Activated T-cell treated with anti-CD3 and anti-CD28 coated beads, Interleukin-2, amount 50 U/mL, for 24 hours (primary cell): ENCODE measurements around the gene MAMDC4.
"Not testable (repeated sequence)": the region's sequence is repeated elsewhere in the genome, so short reads cannot be mapped to it uniquely, and the experiment has no call there.

Source experiments
- DNase-seq: peaks from one replicate; pipeline ENCODE4 v3.0.0-alpha.2; 2020
- H3K27ac Mint-ChIP-seq: 2 replicates; pipeline ENCODE4 v1.8.0; 2020; ENCODE audit warnings: mild to moderate bottlenecking, mixed read lengths
- H3K27me3 Mint-ChIP-seq: 2 replicates; pipeline ENCODE4 v1.8.0; 2020; ENCODE audit warnings: mixed read lengths
- H3K36me3 Mint-ChIP-seq: 2 replicates; pipeline ENCODE4 v1.8.0; 2020; ENCODE audit warnings: low read depth, mixed read lengths
- H3K4me1 Mint-ChIP-seq: 2 replicates; pipeline ENCODE4 v1.8.0; 2020; ENCODE audit warnings: low read depth, mixed read lengths
- H3K4me3 Mint-ChIP-seq: 2 replicates; pipeline ENCODE4 v1.8.0; 2020; ENCODE audit warnings: mild to moderate bottlenecking, moderate library complexity, mixed read lengths
- H3K9me3 Mint-ChIP-seq: 2 replicates; pipeline ENCODE4 v1.8.0; 2020; ENCODE audit warnings: mixed read lengths

MAMDC4 gene

GRCh38 chr9:136831002-136831719, 21.0 kb upstream of the MAMDC4 start:
- DNase-seq: no peak
- no peak overlapping the region for H3K4me3 Mint-ChIP-seq
- peaks cover 74% of the 10 kb centered on the region for H3K36me3 Mint-ChIP-seq
- H3K27ac Mint-ChIP-seq: no peak overlapping the region
- no peaks in the 10 kb centered on the region for H3K4me1 Mint-ChIP-seq
- no peaks in the 10 kb centered on the region for H3K27me3 Mint-ChIP-seq
- H3K9me3 Mint-ChIP-seq: no peaks in the 10 kb centered on the region

- no peak overlapping the region for H3K4me3 Mint-ChIP-seq
- DNase-seq: no peak
- H3K36me3 Mint-ChIP-seq: peaks cover 72% of the 10 kb centered on the region
- H3K9me3 Mint-ChIP-seq: no peaks in the 10 kb centered on the region
- no peaks in the 10 kb centered on the region for H3K27me3 Mint-ChIP-seq
- H3K4me1 Mint-ChIP-seq: no peaks in the 10 kb centered on the region
- no peak overlapping the region for H3K27ac Mint-ChIP-seq
These were observed 20.4 kb upstream of the MAMDC4 start for GRCh38 chr9:136831720-136832104.

GRCh38 chr9:136832581-136832980, 19.6 kb upstream of the MAMDC4 start:
- peaks cover 69% of the 10 kb centered on the region for H3K36me3 Mint-ChIP-seq
- H3K4me3 Mint-ChIP-seq: no peak overlapping the region
- no peaks in the 10 kb centered on the region for H3K9me3 Mint-ChIP-seq
- H3K27me3 Mint-ChIP-seq: no peaks in the 10 kb centered on the region
- no peak for DNase-seq
- no peak overlapping the region for H3K27ac Mint-ChIP-seq
- H3K4me1 Mint-ChIP-seq: no peaks in the 10 kb centered on the region

DNA sequence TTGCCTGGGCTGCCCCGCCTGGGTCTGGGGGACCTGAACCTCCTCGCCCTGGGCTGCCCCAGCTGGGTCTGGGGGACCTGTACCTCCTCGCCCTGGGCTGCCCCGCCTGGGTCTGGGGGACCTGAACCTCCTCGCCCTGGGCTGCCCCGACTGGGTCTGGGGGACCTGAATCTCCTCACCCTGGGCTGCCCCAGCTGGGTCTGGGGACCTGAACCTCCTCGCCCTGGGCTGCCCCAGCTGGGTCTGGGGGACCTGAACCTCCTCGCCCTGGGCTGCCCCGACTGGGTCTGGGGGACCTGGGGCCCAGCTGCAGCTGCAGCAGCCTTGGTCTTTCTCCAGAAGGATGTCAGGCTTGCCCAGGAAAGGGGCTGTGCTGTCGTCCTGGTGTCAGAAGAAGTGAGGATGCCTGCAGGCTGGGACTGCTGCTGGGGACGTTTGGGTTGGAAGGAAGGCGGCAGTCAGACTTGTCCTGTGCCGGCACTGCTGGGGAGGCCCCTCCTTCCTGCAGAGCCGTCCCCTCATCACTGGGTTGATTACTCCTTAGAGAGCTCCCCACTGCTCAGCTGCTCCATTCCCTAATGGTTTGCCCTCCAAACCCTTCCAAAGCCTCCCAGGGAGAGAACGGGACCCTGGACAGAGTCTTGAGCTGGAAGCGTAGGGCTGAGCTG, 18.6 kb upstream of the MAMDC4 start:
- not testable (repeated sequence) for H3K27me3 Mint-ChIP-seq, H3K9me3 Mint-ChIP-seq, H3K4me1 Mint-ChIP-seq, H3K4me3 Mint-ChIP-seq, H3K27ac Mint-ChIP-seq, DNase-seq
- H3K36me3 Mint-ChIP-seq: peaks cover 67% of the 10 kb centered on the region

- peak; percentile 27 for DNase-seq
- Mint-ChIP-seq H3K9me3 (no peaks in the 10 kb centered on the region), H3K27me3 (no peaks in the 10 kb centered on the region), H3K27ac (peak overlapping the region; percentile 18), H3K36me3 (peaks cover 64% of the 10 kb centered on the region), H3K4me3 (no peak overlapping the region), H3K4me1 (no peaks in the 10 kb centered on the region)
These were observed 16.8 kb upstream of the MAMDC4 start for GRCh38 chr9:136835162-136835931.

DNA sequence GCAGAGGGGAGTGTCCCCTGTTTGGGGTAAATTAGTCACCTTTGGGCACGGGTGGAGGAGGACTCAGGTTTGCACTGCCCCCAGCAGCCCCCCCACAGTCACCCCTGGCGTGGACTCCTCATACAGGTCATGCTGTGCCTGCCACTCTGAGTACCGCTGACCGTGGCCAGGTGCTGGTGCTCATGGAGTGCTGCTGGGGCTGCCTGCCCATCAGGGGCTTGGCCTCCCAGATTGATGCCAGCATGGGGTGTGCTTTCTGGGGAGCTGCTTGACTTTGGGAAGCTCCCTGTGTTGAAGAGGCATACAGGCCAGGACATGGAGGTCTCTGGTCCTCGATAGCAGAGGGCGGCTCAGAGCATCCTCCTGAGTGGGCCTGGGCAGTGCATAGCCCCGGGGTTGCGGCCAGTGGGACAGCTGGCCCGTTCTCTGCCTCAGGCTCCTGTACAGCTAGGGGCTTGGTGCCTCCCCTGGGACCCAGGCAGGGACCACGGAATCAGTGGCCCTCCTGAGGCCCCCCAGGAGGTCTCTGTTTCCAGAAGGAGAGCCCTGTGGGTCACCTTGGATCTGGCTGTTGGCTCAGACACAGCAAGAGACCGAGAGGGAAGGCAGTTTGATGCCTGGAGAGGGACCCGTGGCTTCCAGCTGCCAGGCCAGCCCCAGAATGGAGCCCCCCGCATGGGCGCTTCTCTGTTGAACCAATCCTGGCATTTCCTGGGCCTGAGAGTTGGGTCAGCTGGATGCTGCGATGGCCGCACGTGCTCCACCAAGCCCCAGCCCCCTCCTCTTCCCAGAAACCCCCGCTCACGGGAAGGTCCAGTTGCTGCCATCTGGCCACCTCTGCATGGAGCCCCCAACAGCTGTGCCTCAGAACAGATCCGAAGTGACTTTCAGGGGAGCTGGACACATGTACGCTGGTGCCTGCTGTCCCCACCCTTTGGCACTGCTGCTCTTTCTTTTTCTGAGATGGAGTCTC, 15.9 kb upstream of the MAMDC4 start:
- no peaks in the 10 kb centered on the region for H3K4me1 Mint-ChIP-seq
- no peaks in the 10 kb centered on the region for H3K27me3 Mint-ChIP-seq
- no peak overlapping the region for H3K27ac Mint-ChIP-seq
- DNase-seq: peak; percentile 26
- no peak overlapping the region for H3K4me3 Mint-ChIP-seq
- H3K9me3 Mint-ChIP-seq: no peaks in the 10 kb centered on the region
- peaks cover 57% of the 10 kb centered on the region for H3K36me3 Mint-ChIP-seq

DNA sequence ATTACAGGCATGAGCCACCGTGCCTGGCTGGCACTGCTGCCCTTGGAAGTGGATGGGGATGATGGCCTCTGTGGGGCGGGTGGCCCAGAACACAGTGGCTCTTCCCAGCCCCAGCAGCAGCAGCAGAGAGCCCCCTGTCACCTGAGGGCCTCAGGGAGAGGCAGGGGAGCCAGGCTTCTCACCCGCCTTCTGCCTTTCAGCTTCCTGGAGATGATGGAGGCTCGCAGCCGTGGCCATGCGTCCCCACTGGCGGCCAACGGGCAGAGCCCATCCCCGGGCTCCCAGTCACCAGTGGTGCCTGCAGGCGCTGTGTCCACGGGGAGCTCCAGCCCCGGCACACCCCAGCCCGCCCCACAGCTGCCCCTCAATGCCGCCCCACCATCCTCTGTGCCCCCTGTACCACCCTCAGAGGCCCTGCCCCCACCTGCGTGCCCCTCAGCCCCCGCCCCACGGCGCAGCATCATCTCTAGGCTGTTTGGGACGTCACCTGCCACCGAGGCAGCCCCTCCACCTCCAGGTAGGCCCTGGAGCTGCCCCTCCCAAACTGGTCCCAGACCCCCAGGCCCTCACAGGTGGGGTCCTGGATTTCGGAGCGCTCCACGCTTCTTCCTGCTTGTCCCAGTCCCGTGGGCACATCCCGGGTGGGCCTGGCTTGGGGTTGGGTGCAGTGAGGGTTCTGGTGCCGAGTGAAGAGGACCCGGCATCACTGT, 14.8 kb upstream of the MAMDC4 start:
- Mint-ChIP-seq H3K4me3 (no peak overlapping the region), H3K27ac (no peak overlapping the region), H3K36me3 (peaks cover 46% of the 10 kb centered on the region), H3K4me1 (peaks cover 5% of the 10 kb centered on the region), H3K9me3 (no peaks in the 10 kb centered on the region), H3K27me3 (no peaks in the 10 kb centered on the region)
- no peak for DNase-seq

DNA sequence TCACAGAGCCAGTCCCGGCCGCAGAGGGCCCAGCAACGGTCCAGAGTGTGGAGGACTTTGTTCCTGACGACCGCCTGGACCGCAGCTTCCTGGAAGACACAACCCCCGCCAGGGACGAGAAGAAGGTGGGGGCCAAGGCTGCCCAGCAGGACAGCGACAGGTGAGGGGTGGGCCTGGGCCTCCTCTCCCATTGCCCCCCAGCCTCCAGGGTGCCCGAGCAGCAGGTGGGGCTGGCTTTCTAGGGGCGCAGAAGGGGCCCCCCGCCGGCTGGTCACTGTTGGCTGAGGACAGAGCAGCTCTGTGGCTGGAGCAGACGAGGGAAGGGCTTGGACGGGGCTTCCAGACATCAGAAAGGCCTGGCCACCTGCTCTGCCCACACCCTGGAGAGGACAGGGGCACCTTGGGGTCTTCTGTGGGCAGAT, 14.3 kb upstream of the MAMDC4 start:
- H3K9me3 Mint-ChIP-seq, H3K4me3 Mint-ChIP-seq, H3K4me1 Mint-ChIP-seq, H3K27ac Mint-ChIP-seq, DNase-seq, H3K27me3 Mint-ChIP-seq: not testable (repeated sequence)
- H3K36me3 Mint-ChIP-seq: peaks cover 42% of the 10 kb centered on the region

GRCh38 chr9:136838314-136839228, 13.6 kb upstream of the MAMDC4 start:
- peak overlapping the region; percentile 44 for H3K27ac Mint-ChIP-seq
- H3K4me3 Mint-ChIP-seq: no peak overlapping the region
- H3K27me3 Mint-ChIP-seq: peaks cover 3% of the 10 kb centered on the region
- H3K9me3 Mint-ChIP-seq: no peaks in the 10 kb centered on the region
- H3K4me1 Mint-ChIP-seq: peaks cover 11% of the 10 kb centered on the region
- DNase-seq: no peak
- peaks cover 42% of the 10 kb centered on the region for H3K36me3 Mint-ChIP-seq

DNA sequence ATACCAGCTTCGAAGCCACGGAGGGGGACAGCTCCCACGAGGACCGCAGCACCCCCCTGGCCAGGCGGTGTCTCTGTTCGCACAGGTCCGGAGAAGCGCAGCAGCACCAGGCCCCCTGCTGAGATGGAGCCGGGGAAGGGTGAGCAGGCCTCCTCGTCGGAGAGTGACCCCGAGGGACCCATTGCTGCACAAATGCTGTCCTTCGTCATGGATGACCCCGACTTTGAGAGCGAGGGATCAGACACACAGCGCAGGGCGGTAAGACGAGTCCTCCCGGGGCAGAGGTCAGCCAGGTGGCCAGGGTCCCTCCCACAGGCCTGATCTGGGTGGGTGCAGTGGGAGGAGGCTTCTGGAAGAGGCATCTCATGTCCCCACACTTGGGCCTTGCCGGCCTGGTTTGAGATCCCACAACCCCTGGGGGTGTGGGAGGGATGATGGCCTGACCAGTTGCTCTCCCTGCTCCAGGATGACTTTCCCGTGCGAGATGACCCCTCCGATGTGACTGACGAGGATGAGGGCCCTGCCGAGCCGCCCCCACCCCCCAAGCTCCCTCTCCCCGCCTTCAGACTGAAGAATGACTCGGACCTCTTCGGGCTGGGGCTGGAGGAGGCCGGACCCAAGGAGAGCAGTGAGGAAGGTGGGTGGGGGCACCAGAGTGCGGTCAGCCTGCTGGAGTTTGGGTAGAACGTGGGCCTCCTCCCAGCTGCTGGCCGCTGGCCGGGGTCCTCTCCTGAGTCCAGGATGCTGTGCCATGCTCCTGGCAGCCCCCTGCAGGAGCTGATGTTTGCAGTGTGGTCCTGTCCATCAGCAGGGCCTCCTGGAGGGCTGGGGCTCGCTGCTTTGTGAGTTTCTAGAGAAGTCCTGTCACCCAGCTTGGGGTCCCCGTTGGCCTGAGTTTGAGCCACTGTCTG, 12.7 kb upstream of the MAMDC4 start:
- Mint-ChIP-seq H3K4me1 (peaks cover 12% of the 10 kb centered on the region), H3K36me3 (peaks cover 35% of the 10 kb centered on the region), H3K4me3 (no peak overlapping the region), H3K27ac (no peak overlapping the region), H3K9me3 (no peaks in the 10 kb centered on the region), H3K27me3 (peaks cover 6% of the 10 kb centered on the region)
- DNase-seq: no peak

GRCh38 chr9:136840140-136840876, 11.8 kb upstream of the MAMDC4 start:
- peaks cover 10% of the 10 kb centered on the region for H3K27me3 Mint-ChIP-seq
- peaks cover 14% of the 10 kb centered on the region for H3K4me1 Mint-ChIP-seq
- H3K27ac Mint-ChIP-seq: no peak overlapping the region
- H3K9me3 Mint-ChIP-seq: no peaks in the 10 kb centered on the region
- DNase-seq: no peak
- peaks cover 33% of the 10 kb centered on the region for H3K36me3 Mint-ChIP-seq
- H3K4me3 Mint-ChIP-seq: no peak overlapping the region
